ENCODE results near the gene ECE1. TPM values are rescaled to one million over a fixed set of nuclear protein-coding genes. Genes with fewer than 3 reads are reported as not detected.

Gene ECE1
- total and polyA plus RNA-seq, 2 of the 13 experiments (the other 11 are each of a cell fraction or from before 2014, with no cell fraction given) = 13.5 to 21.2 TPM

DNA sequence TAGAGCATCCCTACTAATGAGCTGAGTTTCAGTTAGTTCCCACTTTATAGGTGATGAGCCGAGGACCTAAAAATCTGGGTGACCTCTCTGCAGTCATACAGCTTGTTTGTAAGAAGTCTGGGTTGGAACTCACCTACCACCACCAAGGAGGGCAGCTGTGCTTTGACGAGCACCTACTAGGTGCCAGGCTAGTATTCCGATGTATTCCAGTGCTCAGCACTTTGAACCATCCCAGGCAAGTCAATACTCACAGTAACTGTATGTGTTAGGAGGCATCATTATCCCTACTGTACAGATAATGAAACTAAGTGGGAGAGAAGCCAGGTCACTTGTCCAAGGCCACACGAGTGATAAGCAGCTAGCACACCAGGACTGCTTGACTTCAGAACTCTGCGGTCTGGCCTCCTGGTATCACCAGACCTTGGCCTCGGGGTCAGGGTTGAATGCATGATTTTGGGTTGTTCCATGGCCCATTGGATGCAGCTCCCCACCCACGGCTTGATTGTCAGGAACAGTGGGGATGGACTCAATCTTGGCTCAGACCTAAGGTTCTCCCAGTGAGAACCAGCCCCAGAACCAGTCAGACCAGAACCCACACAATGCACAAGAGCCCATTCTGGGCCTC lies 20.7 kb downstream of the ECE1 start (continued):
- TF ChIP-seq ZNF549 (CRISPR knock-in tag; IDR thresholded peaks at IDR 0.05) = 0 out of 2 replicates have a peak, but pooled peaks have one; percentile 29
- TF ChIP-seq NR2F6 (IDR thresholded peaks at IDR 0.05) = peak; percentile 94
- peak; percentile 98 for TF ChIP-seq NR2F6 (CRISPR knock-in tag; IDR thresholded peaks at IDR 0.05)
- no peak; the same call in 1 of the 2 replicates for TF ChIP-seq ZNF564 (CRISPR knock-in tag; IDR thresholded peaks at IDR 0.05)
- TF ChIP-seq, protein P1, sequence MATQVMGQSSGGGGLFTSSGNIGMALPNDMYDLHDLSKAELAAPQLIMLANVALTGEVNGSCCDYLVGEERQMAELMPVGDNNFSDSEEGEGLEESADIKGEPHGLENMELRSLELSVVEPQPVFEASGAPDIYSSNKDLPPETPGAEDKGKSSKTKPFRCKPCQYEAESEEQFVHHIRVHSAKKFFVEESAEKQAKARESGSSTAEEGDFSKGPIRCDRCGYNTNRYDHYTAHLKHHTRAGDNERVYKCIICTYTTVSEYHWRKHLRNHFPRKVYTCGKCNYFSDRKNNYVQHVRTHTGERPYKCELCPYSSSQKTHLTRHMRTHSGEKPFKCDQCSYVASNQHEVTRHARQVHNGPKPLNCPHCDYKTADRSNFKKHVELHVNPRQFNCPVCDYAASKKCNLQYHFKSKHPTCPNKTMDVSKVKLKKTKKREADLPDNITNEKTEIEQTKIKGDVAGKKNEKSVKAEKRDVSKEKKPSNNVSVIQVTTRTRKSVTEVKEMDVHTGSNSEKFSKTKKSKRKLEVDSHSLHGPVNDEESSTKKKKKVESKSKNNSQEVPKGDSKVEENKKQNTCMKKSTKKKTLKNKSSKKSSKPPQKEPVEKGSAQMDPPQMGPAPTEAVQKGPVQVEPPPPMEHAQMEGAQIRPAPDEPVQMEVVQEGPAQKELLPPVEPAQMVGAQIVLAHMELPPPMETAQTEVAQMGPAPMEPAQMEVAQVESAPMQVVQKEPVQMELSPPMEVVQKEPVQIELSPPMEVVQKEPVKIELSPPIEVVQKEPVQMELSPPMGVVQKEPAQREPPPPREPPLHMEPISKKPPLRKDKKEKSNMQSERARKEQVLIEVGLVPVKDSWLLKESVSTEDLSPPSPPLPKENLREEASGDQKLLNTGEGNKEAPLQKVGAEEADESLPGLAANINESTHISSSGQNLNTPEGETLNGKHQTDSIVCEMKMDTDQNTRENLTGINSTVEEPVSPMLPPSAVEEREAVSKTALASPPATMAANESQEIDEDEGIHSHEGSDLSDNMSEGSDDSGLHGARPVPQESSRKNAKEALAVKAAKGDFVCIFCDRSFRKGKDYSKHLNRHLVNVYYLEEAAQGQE (IDR thresholded peaks at IDR 0.05; ENCODE audit: borderline replicate concordance in 1 of 2, low read depth in 1 of 2, low read length in 2 of 2) = no peak
- TF ChIP-seq PBX2 (CRISPR knock-in tag; IDR thresholded peaks at IDR 0.05) = no peak
- no peak for TF ChIP-seq ETV6 (CRISPR knock-in tag; conservative IDR thresholded peaks at IDR 0.05)
- TF ChIP-seq ZBTB49 (CRISPR knock-in tag; IDR thresholded peaks at IDR 0.05; ENCODE audit: borderline replicate concordance) = no peak
- no peak for TF ChIP-seq ZNF367 (CRISPR knock-in tag; IDR thresholded peaks at IDR 0.05; ENCODE audit: borderline replicate concordance)
- TF ChIP-seq ZNF709 (CRISPR knock-in tag; IDR thresholded peaks at IDR 0.05) = peak; percentile 34; the same call in 1 of the 2 replicates
- TF ChIP-seq, protein P2, sequence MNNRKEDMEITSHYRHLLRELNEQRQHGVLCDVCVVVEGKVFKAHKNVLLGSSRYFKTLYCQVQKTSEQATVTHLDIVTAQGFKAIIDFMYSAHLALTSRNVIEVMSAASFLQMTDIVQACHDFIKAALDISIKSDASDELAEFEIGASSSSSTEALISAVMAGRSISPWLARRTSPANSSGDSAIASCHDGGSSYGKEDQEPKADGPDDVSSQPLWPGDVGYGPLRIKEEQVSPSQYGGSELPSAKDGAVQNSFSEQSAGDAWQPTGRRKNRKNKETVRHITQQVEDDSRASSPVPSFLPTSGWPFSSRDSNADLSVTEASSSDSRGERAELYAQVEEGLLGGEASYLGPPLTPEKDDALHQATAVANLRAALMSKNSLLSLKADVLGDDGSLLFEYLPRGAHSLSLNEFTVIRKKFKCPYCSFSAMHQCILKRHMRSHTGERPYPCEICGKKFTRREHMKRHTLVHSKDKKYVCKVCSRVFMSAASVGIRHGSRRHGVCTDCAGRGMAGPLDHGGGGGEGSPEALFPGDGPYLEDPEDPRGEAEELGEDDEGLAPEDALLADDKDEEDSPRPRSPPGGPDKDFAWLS (CRISPR knock-in tag; IDR thresholded peaks at IDR 0.05; ENCODE audit: borderline replicate concordance) = no peak
- TF ChIP-seq ZNF136 (CRISPR knock-in tag; IDR thresholded peaks at IDR 0.05; ENCODE audit: low read depth) = no peak
- TF ChIP-seq, protein P3, sequence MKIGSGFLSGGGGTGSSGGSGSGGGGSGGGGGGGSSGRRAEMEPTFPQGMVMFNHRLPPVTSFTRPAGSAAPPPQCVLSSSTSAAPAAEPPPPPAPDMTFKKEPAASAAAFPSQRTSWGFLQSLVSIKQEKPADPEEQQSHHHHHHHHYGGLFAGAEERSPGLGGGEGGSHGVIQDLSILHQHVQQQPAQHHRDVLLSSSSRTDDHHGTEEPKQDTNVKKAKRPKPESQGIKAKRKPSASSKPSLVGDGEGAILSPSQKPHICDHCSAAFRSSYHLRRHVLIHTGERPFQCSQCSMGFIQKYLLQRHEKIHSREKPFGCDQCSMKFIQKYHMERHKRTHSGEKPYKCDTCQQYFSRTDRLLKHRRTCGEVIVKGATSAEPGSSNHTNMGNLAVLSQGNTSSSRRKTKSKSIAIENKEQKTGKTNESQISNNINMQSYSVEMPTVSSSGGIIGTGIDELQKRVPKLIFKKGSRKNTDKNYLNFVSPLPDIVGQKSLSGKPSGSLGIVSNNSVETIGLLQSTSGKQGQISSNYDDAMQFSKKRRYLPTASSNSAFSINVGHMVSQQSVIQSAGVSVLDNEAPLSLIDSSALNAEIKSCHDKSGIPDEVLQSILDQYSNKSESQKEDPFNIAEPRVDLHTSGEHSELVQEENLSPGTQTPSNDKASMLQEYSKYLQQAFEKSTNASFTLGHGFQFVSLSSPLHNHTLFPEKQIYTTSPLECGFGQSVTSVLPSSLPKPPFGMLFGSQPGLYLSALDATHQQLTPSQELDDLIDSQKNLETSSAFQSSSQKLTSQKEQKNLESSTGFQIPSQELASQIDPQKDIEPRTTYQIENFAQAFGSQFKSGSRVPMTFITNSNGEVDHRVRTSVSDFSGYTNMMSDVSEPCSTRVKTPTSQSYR (CRISPR knock-in tag; IDR thresholded peaks at IDR 0.05; ENCODE audit: borderline replicate concordance) = no peak; the same call in 1 of the 2 replicates
- 0 out of 2 replicates have a peak, but pooled peaks have one; percentile 54 for TF ChIP-seq HMG20B (CRISPR knock-in tag; conservative IDR thresholded peaks at IDR 0.05)
- TF ChIP-seq EHMT2 (IDR thresholded peaks at IDR 0.05; ENCODE audit: borderline replicate concordance, low read depth, low read length) = peak; percentile 69; the same call in 1 of the 2 replicates
- TF ChIP-seq STAG1 (CRISPR knock-in tag; IDR thresholded peaks at IDR 0.05) = peak; percentile 5; the same call in 1 of the 2 replicates

Measured in HepG2 (cell line).